Upper lobe of right lung (tissue), 1 donor: ENCODE results near the gene PTN. TPM values are rescaled to one million over a fixed set of nuclear protein-coding genes. Genes with fewer than 3 reads are reported as not detected.

Source experiments
- ATAC-seq: fragments of 200-7000 bp; cut with Tn5 transposase; one replicate; pipeline ENCODE4 v1.9.1; 2020; ENCODE audit warnings: mild to moderate bottlenecking, moderate library complexity
- DNase-seq: peaks from one replicate; pipeline ENCODE4 v3.0.0-alpha.2; 2020
- H3K27ac ChIP-seq: fragments of 200-600 bp; one replicate; pipeline ENCODE4 v1.8.0; 2022
- H3K27me3 ChIP-seq: fragments of 200-600 bp; one replicate; pipeline ENCODE4 v1.8.0; 2022; ENCODE audit warnings: mild to moderate bottlenecking
- H3K36me3 ChIP-seq: fragments of 200-600 bp; one replicate; pipeline ENCODE4 v1.8.0; 2022
- H3K4me1 ChIP-seq: fragments of 200-600 bp; one replicate; pipeline ENCODE4 v1.8.0; 2022
- H3K4me3 ChIP-seq: fragments of 200-600 bp; one replicate; pipeline ENCODE4 v1.8.0; 2022; ENCODE audit warnings: mild to moderate bottlenecking
- H3K9me3 ChIP-seq: fragments of 200-600 bp; one replicate; pipeline ENCODE4 v1.8.0; 2022
- CTCF ChIP-seq: fragments of 200-600 bp; IDR thresholded peaks from one replicate; pipeline ENCODE4 v1.8.0; 2022; ENCODE audit warnings: antibody characterized with exemption
- intact Hi-C: fragments of 100-400 bp; cut with DNase I; formaldehyde crosslinking; loops from one replicate; pipeline ENCODE4 v1.11.0; 2022
- total RNA-seq: library from RNA; stranded (reverse); fragmentation: NEBNext Ultra II Directional; extraction: Animal tissue kit (Norgen Biotek cat#: 25700); gene quantifications from one replicate; pipeline ENCODE4 v1.2.1, GENCODE V29; 2021
- donor health status: DM: no; HTN: yes; CAD: no; lungs with severe emphysema.

PTN gene
- total RNA-seq, 1 donor from 2014 or later, result 5.4 TPM

GRCh38 chr7:137304165-137304564 is 39.4 kb downstream of the PTN start:
- Histone ChIP-seq H3K4me1 (no peaks in the 10 kb centered on the region), H3K36me3 (no peaks in the 10 kb centered on the region), H3K4me3 (no peak overlapping the region), H3K9me3 (no peaks in the 10 kb centered on the region), H3K27me3 (no peaks in the 10 kb centered on the region), H3K27ac (no peak overlapping the region)
- ATAC-seq (no peak), DNase-seq (no peak)
- no peak for TF ChIP-seq CTCF
- intact Hi-C loops, result no loop called here

- H3K27ac ChIP-seq, result no peak overlapping the region
These were observed 41.5 kb downstream of the PTN start for GRCh38 chr7:137302081-137302480.

GRCh38 chr7:137298464-137298794 is 45.1 kb downstream of the PTN start:
- TF ChIP-seq CTCF, result no peak
- Histone ChIP-seq H3K36me3 (no peaks in the 10 kb centered on the region), H3K9me3 (no peaks in the 10 kb centered on the region), H3K4me3 (no peak overlapping the region), H3K4me1 (no peaks in the 10 kb centered on the region), H3K27ac (no peak overlapping the region), H3K27me3 (no peaks in the 10 kb centered on the region)
- no peak for DNase-seq
- intact Hi-C loops, result no loop called here
- no peak for ATAC-seq

More at GRCh38 chr7:137302081-137302480, 41.5 kb downstream of the PTN start:
- no peaks in the 10 kb centered on the region for H3K9me3 ChIP-seq
- no peak for TF ChIP-seq CTCF
- DNase-seq, result no peak
- H3K27me3 ChIP-seq, result no peaks in the 10 kb centered on the region
- H3K36me3 ChIP-seq, result no peaks in the 10 kb centered on the region
- no peak overlapping the region for H3K4me3 ChIP-seq
- intact Hi-C loops, result no loop called here
- H3K4me1 ChIP-seq, result no peaks in the 10 kb centered on the region
- no peak for ATAC-seq

GRCh38 chr7:137297551-137298463 is 45.7 kb downstream of the PTN start:
- Histone ChIP-seq H3K9me3 (no peaks in the 10 kb centered on the region), H3K4me1 (no peaks in the 10 kb centered on the region), H3K4me3 (no peak overlapping the region), H3K27ac (no peak overlapping the region), H3K27me3 (no peaks in the 10 kb centered on the region), H3K36me3 (no peaks in the 10 kb centered on the region)
- TF ChIP-seq CTCF, result no peak
- no peak for DNase-seq
- intact Hi-C loops, result no loop called here
- no peak for ATAC-seq

- ATAC-seq (no peak), DNase-seq (no peak)
- no peaks in the 10 kb centered on the region for H3K36me3 ChIP-seq
- H3K27ac ChIP-seq, result no peak overlapping the region
- H3K4me1 ChIP-seq, result no peaks in the 10 kb centered on the region
- H3K27me3 ChIP-seq, result no peaks in the 10 kb centered on the region
- no peak for TF ChIP-seq CTCF
- no peak overlapping the region for H3K4me3 ChIP-seq
- H3K9me3 ChIP-seq, result no peaks in the 10 kb centered on the region
- intact Hi-C loops, result no loop called here
These were observed 47.0 kb downstream of the PTN start for GRCh38 chr7:137296576-137296975.
